Muscle layer of colon (tissue), 2 donors: ENCODE data around the gene SUN1.

Experiments used
- H3K27ac ChIP-seq: one replicate; pipeline ENCODE4 v1.7.0; 2013; ENCODE audit warnings: low read depth, mild to moderate bottlenecking, low read length, moderate library complexity
- H3K27me3 ChIP-seq, 2 donors: one replicate each; pipeline ENCODE4 v1.7.0; 2013; ENCODE audit warnings: low read length in 2 of 2, mild to moderate bottlenecking in 2 of 2; ENCODE audit not compliant: insufficient read depth in 2 of 2, control insufficient read depth in 1 of 2
- H3K36me3 ChIP-seq: one replicate; pipeline ENCODE4 v1.7.0; 2013; ENCODE audit warnings: mild to moderate bottlenecking, low read length; ENCODE audit not compliant: insufficient read depth
- H3K4me1 ChIP-seq: one replicate; pipeline ENCODE4 v1.7.0; 2013; ENCODE audit warnings: mild to moderate bottlenecking, low read length; ENCODE audit not compliant: insufficient read depth
- H3K4me3 ChIP-seq, 2 donors: one replicate each; pipeline ENCODE4 v1.7.0; 2013; ENCODE audit warnings: low read length in 2 of 2, low read depth in 1 of 2, mild to moderate bottlenecking in 1 of 2, moderate library complexity in 1 of 2
- H3K9ac ChIP-seq: one replicate; pipeline ENCODE4 v1.7.0; 2013; ENCODE audit warnings: low read length
- H3K9me3 ChIP-seq: one replicate; pipeline ENCODE4 v1.7.0; 2013; ENCODE audit warnings: mild to moderate bottlenecking, low read length
- donor health status: abdominal sarcoma.
- donor health status: Adenocarcinoma of cecum.

SUN1 gene

GRCh38 chr7:815284-816216 is 16.7 kb upstream of the SUN1 start:
- H3K4me3 ChIP-seq = peak overlapping the region; percentile 27 to 47
- no peaks in the 10 kb centered on the region for H3K9me3 ChIP-seq
- H3K9ac ChIP-seq = no peak overlapping the region
- H3K27me3 ChIP-seq = no peaks in the 10 kb centered on the region
- peak overlapping the region; percentile 80 for H3K27ac ChIP-seq
- H3K36me3 ChIP-seq = no peaks in the 10 kb centered on the region
- H3K4me1 ChIP-seq = peaks cover 46% of the 10 kb centered on the region

GRCh38 chr7:816300-816750 is 16.0 kb upstream of the SUN1 start:
- Histone ChIP-seq H3K27ac (no peak overlapping the region), H3K4me1 (peaks cover 53% of the 10 kb centered on the region), H3K9ac (no peak overlapping the region), H3K9me3 (no peaks in the 10 kb centered on the region), H3K4me3 (peak overlapping the region; percentile 27 to 47), H3K36me3 (no peaks in the 10 kb centered on the region), H3K27me3 (no peaks in the 10 kb centered on the region)

GRCh38 chr7:816751-817671 is 15.3 kb upstream of the SUN1 start:
- Histone ChIP-seq H3K9ac (peak overlapping the region; percentile 82), H3K27me3 (no peaks in the 10 kb centered on the region), H3K9me3 (no peaks in the 10 kb centered on the region), H3K4me1 (peaks cover 56% of the 10 kb centered on the region), H3K27ac (peak overlapping the region; percentile 80), H3K36me3 (no peaks in the 10 kb centered on the region), H3K4me3 (peak overlapping the region; percentile 76 to 90)

GRCh38 chr7:818031-818699 is 14.1 kb upstream of the SUN1 start:
- Histone ChIP-seq H3K9me3 (no peaks in the 10 kb centered on the region), H3K9ac (no peak overlapping the region), H3K4me3 (peak overlapping the region in 1 of 2 donors; percentile 90), H3K36me3 (no peaks in the 10 kb centered on the region), H3K27ac (no peak overlapping the region), H3K4me1 (peaks cover 58% of the 10 kb centered on the region), H3K27me3 (no peaks in the 10 kb centered on the region)

GRCh38 chr7:820341-820740 is 11.9 kb upstream of the SUN1 start:
- H3K27ac ChIP-seq = peak overlapping the region; percentile 10

GRCh38 chr7:821688-822087 is 10.6 kb upstream of the SUN1 start:
- H3K4me1 ChIP-seq = peaks cover 74% of the 10 kb centered on the region
- H3K4me3 ChIP-seq = no peak overlapping the region
- H3K27ac ChIP-seq = peak overlapping the region; percentile 6
- no peaks in the 10 kb centered on the region for H3K36me3 ChIP-seq
- H3K9me3 ChIP-seq = no peaks in the 10 kb centered on the region
- H3K9ac ChIP-seq = peak overlapping the region; percentile 61
- H3K27me3 ChIP-seq = no peaks in the 10 kb centered on the region

More at GRCh38 chr7:820341-820740, 11.9 kb upstream of the SUN1 start:
- Histone ChIP-seq H3K4me3 (no peak overlapping the region), H3K27me3 (no peaks in the 10 kb centered on the region), H3K36me3 (no peaks in the 10 kb centered on the region), H3K4me1 (peaks cover 65% of the 10 kb centered on the region), H3K9me3 (no peaks in the 10 kb centered on the region), H3K9ac (no peak overlapping the region)

- H3K4me1 ChIP-seq = peaks cover 69% of the 10 kb centered on the region
- H3K27me3 ChIP-seq = no peaks in the 10 kb centered on the region
- H3K27ac ChIP-seq = peak overlapping the region; percentile 28
- H3K4me3 ChIP-seq = no peak overlapping the region
- no peak overlapping the region for H3K9ac ChIP-seq
- H3K36me3 ChIP-seq = no peaks in the 10 kb centered on the region
- no peaks in the 10 kb centered on the region for H3K9me3 ChIP-seq
Measured at GRCh38 chr7:822692-823276, 9.5 kb upstream of the SUN1 start.

GRCh38 chr7:823649-824048 is 8.6 kb upstream of the SUN1 start:
- no peaks in the 10 kb centered on the region for H3K36me3 ChIP-seq
- H3K9me3 ChIP-seq = no peaks in the 10 kb centered on the region
- H3K9ac ChIP-seq = no peak overlapping the region
- no peaks in the 10 kb centered on the region for H3K27me3 ChIP-seq
- H3K4me1 ChIP-seq = peaks cover 62% of the 10 kb centered on the region
- H3K4me3 ChIP-seq = no peak overlapping the region
- H3K27ac ChIP-seq = peak overlapping the region; percentile 28

GRCh38 chr7:824081-824480 is 8.2 kb upstream of the SUN1 start:
- Histone ChIP-seq H3K4me3 (no peak overlapping the region), H3K27me3 (no peaks in the 10 kb centered on the region), H3K36me3 (no peaks in the 10 kb centered on the region), H3K9ac (no peak overlapping the region), H3K27ac (peak overlapping the region; percentile 28), H3K4me1 (peaks cover 65% of the 10 kb centered on the region), H3K9me3 (no peaks in the 10 kb centered on the region)

- peak overlapping the region; percentile 41 for H3K27ac ChIP-seq
- H3K27me3 ChIP-seq = no peaks in the 10 kb centered on the region
- H3K9ac ChIP-seq = no peak overlapping the region
- H3K9me3 ChIP-seq = no peaks in the 10 kb centered on the region
- H3K4me3 ChIP-seq = peak overlapping the region in 1 of 2 donors; percentile 4
- H3K4me1 ChIP-seq = peaks cover 67% of the 10 kb centered on the region
- no peaks in the 10 kb centered on the region for H3K36me3 ChIP-seq
Measured at GRCh38 chr7:824664-825063, 7.6 kb upstream of the SUN1 start.
